ENCODE data around the gene TET1.

DNA sequence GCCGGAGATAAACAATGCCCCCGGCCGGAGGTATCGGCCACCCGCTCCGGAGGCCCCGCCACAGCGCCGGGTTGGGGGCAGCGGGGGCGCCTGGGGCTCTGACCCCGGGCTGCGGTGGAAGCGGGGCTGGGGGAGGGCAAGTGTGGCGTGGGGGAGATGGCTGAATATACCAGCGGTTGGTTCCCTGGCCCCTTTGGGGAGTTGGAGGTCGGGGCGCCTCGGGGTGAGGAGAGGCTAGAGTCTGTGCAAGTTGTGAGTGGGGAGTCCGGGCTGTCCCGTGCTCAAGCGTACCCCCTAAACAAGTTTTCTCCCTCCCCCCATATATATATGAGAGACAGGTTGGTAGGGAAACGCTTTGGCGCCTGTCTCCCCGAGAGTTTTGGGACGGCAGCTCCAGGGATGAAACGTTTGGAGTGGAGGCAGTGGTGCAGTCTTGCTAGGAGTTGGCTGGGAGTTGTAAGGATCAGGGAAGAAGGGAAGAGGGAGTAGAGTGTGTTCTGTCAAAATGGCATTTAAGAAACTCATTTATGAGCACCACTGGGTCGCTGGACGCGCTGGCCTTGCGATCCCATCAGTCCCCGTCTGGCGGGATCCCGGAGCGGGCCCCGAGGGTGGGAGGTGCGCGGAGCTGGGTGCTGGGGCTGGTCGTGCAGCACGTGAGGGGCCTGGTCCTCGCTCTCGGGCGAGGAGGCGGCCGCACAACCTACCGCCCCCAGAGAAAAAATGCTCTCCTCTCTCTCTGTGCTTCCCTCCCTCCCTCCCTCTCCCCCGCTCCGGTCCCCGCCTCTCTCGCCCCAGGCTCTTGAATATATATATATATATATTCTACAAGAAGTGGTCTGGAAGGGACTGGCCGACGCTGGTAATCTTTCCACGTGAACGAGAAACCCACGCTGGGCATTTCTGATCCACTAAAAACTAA is 1.1 kb downstream of the TET1 start:
- TF ChIP-seq, protein P1, sequence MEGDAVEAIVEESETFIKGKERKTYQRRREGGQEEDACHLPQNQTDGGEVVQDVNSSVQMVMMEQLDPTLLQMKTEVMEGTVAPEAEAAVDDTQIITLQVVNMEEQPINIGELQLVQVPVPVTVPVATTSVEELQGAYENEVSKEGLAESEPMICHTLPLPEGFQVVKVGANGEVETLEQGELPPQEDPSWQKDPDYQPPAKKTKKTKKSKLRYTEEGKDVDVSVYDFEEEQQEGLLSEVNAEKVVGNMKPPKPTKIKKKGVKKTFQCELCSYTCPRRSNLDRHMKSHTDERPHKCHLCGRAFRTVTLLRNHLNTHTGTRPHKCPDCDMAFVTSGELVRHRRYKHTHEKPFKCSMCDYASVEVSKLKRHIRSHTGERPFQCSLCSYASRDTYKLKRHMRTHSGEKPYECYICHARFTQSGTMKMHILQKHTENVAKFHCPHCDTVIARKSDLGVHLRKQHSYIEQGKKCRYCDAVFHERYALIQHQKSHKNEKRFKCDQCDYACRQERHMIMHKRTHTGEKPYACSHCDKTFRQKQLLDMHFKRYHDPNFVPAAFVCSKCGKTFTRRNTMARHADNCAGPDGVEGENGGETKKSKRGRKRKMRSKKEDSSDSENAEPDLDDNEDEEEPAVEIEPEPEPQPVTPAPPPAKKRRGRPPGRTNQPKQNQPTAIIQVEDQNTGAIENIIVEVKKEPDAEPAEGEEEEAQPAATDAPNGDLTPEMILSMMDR (IDR thresholded peaks at IDR 0.05): no peak
- TF ChIP-seq POLR2AphosphoS5 (IDR thresholded peaks at IDR 0.05): no peak
